Mucosa of stomach (tissue), 1 donor: ENCODE results near the gene CD82.

Experiments used
- H3K27me3 ChIP-seq: one replicate; pipeline ENCODE4 v1.7.0; 2013; ENCODE audit warnings: mild to moderate bottlenecking, low read length; ENCODE audit not compliant: control insufficient read depth, insufficient read depth
- H3K36me3 ChIP-seq: one replicate; pipeline ENCODE4 v1.7.0; 2013; ENCODE audit warnings: low read length; ENCODE audit not compliant: control insufficient read depth, insufficient read depth
- H3K4me1 ChIP-seq: one replicate; pipeline ENCODE4 v1.7.0; 2013; ENCODE audit warnings: mild to moderate bottlenecking, low read length; ENCODE audit not compliant: control insufficient read depth, insufficient read depth
- H3K4me3 ChIP-seq: one replicate; pipeline ENCODE4 v1.7.0; 2013; ENCODE audit warnings: low read length
- H3K9ac ChIP-seq: one replicate; pipeline ENCODE4 v1.7.0; 2013; ENCODE audit warnings: mild to moderate bottlenecking, low read length, moderate library complexity
- H3K9me3 ChIP-seq: one replicate; pipeline ENCODE4 v1.7.0; 2013; ENCODE audit warnings: mild to moderate bottlenecking, low read length, moderate library complexity; ENCODE audit not compliant: control insufficient read depth
- donor health status: Pancreatic carcinoma.

The CD82 gene

DNA sequence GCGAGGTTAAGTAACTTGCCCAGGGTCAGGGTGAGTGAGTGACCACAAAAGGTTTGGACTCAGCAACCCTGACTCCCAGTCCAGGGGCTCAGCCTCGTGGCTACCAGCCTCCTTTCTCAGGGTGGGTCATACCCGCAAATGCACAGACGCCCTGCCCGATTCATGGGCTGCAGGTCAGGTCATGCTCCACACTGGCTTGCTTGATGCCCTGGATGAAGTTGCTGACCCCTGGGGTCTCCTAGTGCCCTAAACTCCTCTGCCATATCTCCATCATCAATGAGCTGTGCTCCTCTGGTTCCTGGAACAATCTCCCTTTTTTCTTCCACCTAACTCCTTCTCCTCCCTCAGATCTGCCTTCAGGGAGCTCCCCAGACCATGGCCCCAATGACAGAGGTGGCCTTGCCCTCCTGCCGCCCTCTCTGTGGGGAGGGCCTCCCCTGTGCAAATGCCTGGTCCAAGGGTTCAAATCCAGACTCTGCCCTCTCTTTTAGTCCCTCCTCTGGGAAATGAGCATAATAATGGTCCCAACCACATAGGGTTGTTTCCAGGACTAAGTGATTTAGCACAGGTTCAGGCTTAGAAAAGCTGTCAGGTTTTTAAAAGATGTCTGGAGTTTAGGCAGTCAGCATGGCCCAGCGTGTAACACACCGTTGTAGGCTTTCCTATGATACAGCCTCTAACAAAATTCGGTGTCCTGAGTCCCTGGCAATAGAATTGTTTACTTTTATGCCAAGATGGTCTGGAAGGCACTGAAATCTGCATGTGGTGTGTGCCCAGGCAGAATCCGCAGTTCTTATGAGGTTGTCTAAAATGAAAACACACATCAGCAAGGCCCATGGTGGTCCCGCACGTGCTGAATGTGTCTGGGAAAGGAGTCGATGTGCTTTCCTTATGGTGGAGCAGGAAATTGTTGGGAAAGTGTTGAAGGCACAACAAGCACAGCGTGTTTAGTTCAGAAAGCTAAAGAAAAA is 63.6 kb downstream of the CD82 start:
- H3K4me1 ChIP-seq = peaks cover 12% of the 10 kb centered on the region
- no peak overlapping the region for H3K9ac ChIP-seq
- no peaks in the 10 kb centered on the region for H3K36me3 ChIP-seq
- H3K4me3 ChIP-seq = no peak overlapping the region
- no peaks in the 10 kb centered on the region for H3K27me3 ChIP-seq
- no peaks in the 10 kb centered on the region for H3K9me3 ChIP-seq

GRCh38 chr11:44629732-44630345 is 64.4 kb downstream of the CD82 start:
- Histone ChIP-seq H3K4me3 (no peak overlapping the region), H3K9me3 (no peaks in the 10 kb centered on the region), H3K27me3 (peaks cover 6% of the 10 kb centered on the region), H3K36me3 (no peaks in the 10 kb centered on the region), H3K9ac (no peak overlapping the region), H3K4me1 (peaks cover 16% of the 10 kb centered on the region)

GRCh38 chr11:44630511-44631210 is 65.2 kb downstream of the CD82 start:
- Histone ChIP-seq H3K9ac (no peak overlapping the region), H3K4me1 (peaks cover 16% of the 10 kb centered on the region), H3K9me3 (no peaks in the 10 kb centered on the region), H3K36me3 (no peaks in the 10 kb centered on the region), H3K4me3 (no peak overlapping the region), H3K27me3 (peaks cover 11% of the 10 kb centered on the region)

GRCh38 chr11:44631831-44632230 is 66.4 kb downstream of the CD82 start:
- H3K36me3 ChIP-seq = no peaks in the 10 kb centered on the region
- no peaks in the 10 kb centered on the region for H3K9me3 ChIP-seq
- peaks cover 16% of the 10 kb centered on the region for H3K4me1 ChIP-seq
- no peak overlapping the region for H3K9ac ChIP-seq
- peaks cover 11% of the 10 kb centered on the region for H3K27me3 ChIP-seq
- no peak overlapping the region for H3K4me3 ChIP-seq

- Histone ChIP-seq H3K36me3 (no peaks in the 10 kb centered on the region), H3K4me3 (no peak overlapping the region), H3K4me1 (peaks cover 12% of the 10 kb centered on the region), H3K9me3 (no peaks in the 10 kb centered on the region), H3K9ac (no peak overlapping the region), H3K27me3 (peaks cover 11% of the 10 kb centered on the region)
Observed at GRCh38 chr11:44632466-44633123, 67.1 kb downstream of the CD82 start.

DNA sequence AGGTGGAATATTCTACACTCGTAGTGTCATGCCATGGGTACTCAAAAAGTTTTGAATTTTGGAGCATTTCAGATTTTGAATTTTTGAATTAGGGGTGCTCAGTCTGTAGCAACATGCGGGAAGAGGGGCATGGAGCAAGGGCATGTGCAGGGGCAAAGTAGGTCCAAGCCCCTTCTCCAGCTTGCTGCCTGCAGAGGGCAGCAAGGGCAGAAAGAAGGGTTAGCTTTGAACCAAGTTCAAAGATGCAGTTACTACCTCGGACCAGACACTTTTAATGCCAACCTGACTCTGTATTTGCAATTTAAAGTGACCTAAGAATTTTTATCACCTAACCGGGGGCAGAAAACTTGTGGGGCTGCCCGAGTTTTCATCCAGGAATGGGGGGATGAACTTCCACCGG is 68.2 kb downstream of the CD82 start:
- no peaks in the 10 kb centered on the region for H3K36me3 ChIP-seq
- H3K9me3 ChIP-seq = no peaks in the 10 kb centered on the region
- H3K9ac ChIP-seq = no peak overlapping the region
- no peak overlapping the region for H3K4me3 ChIP-seq
- H3K4me1 ChIP-seq = peaks cover 4% of the 10 kb centered on the region
- H3K27me3 ChIP-seq = peaks cover 11% of the 10 kb centered on the region

DNA sequence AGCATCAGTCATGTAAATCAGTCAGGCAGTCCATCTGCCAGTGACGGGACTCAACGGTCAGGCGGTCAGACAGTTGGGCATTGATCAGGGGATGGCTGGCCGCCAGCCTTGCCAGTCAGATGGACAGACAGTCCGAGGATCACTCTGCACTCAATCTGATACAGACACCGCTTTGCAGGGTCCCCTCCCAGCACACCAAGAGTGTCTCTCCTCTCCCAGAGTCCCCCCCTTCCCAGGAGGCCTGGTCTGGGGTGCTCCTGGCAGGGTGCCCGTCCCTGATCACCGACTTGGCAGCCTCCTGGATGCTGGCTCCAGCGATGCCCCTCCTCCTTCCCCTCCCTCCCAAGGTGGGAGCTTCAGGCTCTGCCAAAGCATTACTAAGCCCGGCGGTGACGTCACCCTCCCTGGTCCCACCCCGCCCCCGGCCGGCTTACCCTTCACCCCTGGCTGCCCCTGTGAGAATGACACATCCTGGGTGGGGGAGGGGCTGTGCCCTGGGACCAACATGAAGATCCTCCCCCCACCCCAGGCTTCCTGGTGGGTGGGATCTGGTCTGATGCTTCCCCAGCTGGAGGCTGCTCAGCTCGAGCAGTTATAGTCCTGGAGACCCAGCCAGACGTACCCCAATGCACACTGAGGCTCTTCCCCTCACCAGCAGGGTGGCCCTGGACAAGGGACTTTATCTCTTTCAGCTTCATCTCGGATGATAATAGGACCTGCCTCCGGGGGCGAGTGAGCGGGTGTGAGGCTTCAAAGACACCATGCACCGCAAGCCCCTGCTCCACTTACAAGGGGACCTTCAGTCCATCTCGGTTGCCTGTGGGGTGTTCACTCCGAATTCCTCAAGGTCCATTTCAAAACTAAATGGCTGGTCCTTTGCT is 69.2 kb downstream of the CD82 start:
- H3K9me3 ChIP-seq = no peaks in the 10 kb centered on the region
- no peaks in the 10 kb centered on the region for H3K36me3 ChIP-seq
- peaks cover 11% of the 10 kb centered on the region for H3K27me3 ChIP-seq
- H3K9ac ChIP-seq = no peak overlapping the region
- peaks cover 4% of the 10 kb centered on the region for H3K4me1 ChIP-seq
- H3K4me3 ChIP-seq = no peak overlapping the region

- Histone ChIP-seq H3K4me3 (no peak overlapping the region), H3K27me3 (peaks cover 11% of the 10 kb centered on the region), H3K9ac (no peak overlapping the region), H3K9me3 (no peaks in the 10 kb centered on the region), H3K36me3 (no peaks in the 10 kb centered on the region), H3K4me1 (peaks cover 4% of the 10 kb centered on the region)
Observed at GRCh38 chr11:44637487-44637886, 72.0 kb downstream of the CD82 start.

GRCh38 chr11:44638032-44638431 is 72.6 kb downstream of the CD82 start:
- Histone ChIP-seq H3K4me3 (no peak overlapping the region), H3K9me3 (no peaks in the 10 kb centered on the region), H3K9ac (no peak overlapping the region), H3K36me3 (no peaks in the 10 kb centered on the region), H3K27me3 (peaks cover 11% of the 10 kb centered on the region), H3K4me1 (peaks cover 4% of the 10 kb centered on the region)

GRCh38 chr11:44643217-44643616 is 77.8 kb downstream of the CD82 start:
- Histone ChIP-seq H3K9ac (no peak overlapping the region), H3K9me3 (no peaks in the 10 kb centered on the region), H3K4me3 (no peak overlapping the region), H3K4me1 (no peaks in the 10 kb centered on the region), H3K27me3 (no peaks in the 10 kb centered on the region), H3K36me3 (no peaks in the 10 kb centered on the region)

DNA sequence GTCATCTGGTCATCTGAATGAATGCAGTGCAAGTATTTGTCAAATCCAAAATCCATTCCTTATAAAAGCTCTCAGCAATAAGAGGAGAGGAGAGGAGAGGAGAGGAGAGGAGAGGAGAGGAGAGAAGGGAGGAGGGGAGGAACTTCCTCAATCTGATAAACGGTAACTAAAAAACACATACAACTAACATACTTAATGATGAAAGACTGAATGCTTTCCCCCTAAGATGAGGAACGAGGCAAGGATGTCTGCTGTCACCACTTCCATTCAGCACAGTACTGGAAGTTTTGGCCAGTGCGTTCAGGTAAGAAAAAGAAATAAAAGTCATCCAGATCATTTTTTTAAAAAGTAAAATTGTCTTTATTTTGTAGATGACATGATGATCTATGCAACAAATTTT is 80.4 kb downstream of the CD82 start:
- Histone ChIP-seq H3K4me1 (no peaks in the 10 kb centered on the region), H3K9ac (no peak overlapping the region), H3K4me3 (no peak overlapping the region), H3K9me3 (no peaks in the 10 kb centered on the region), H3K36me3 (no peaks in the 10 kb centered on the region), H3K27me3 (no peaks in the 10 kb centered on the region)
